RPMI8226 (cell line): ENCODE results near the gene LIX1.
A peak's percentile ranks its signal among the peaks of the same experiment; 100 is the strongest.
"Not testable (repeated sequence)": the region's sequence is repeated elsewhere in the genome, so short reads cannot be mapped to it uniquely, and the experiment has no call there.

ENCODE experiments used
- DNase-seq: peaks from one replicate; pipeline ENCODE4 v3.0.0-alpha.2; 2015

Gene LIX1

DNA sequence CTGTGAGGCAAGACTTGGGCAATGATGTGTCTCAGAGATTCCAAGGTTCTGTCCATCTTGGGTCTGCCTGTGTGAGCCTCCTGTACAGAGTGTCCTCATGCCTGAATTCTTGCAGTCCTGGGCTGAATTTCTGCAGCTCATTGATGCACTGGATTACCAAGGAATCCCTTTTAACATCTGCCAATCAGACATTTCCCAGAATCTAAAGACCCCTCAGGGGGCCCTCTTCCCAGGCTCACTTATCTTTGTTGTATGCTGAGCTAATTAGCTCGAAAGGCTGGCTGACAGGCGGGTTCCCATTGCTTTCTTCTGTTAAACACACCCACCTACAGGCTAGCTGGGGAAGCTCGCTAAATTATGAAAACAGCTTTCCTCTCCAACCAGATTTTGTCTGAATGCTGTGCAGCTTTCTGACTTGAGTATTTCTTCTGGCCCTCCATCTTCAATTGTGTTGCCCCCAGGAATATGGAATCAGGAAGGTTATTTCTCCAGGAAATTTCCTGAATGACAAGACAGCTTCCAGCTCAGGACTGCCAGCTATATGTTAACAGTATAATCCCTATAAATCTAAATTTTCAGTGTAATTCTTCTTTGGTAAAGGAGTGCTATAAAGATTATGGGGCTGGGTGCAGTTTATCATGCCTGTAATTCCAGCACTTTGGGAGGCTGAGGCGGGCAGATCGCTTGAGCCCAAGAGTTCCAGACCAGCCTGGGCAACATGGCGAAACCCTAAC lies at the start of gene LIX1:
Gene LIX1 (minus strand): TSS at position 91 of the 734 bp plus-strand sequence. CDS start 35 bp downstream, at position 56.
- peak; percentile 52 for DNase-seq

DNA sequence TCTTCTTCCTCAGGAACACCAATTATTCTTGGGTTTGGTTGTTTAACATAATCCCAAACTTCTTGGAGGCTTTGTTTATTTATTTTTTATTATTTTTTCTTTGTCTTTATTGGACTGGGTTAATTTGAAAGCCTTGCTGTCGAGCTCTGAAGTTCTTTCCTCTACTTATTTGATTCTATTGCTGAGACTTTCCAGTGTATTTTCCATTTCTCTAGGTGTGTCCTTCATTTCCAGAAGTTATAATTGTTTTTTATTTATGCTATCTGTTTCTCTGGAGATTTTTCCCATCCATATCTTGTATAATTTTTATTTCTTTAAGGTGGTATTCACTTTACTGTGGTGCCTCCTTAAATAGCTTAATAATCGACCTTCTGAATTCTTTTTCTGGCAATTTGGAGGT lies 49.5 kb upstream of the LIX1 start:
- DNase-seq = no peak

GRCh38 chr5:97189523-97189922 lies 47.1 kb upstream of the LIX1 start:
- not testable (repeated sequence) for DNase-seq

DNA sequence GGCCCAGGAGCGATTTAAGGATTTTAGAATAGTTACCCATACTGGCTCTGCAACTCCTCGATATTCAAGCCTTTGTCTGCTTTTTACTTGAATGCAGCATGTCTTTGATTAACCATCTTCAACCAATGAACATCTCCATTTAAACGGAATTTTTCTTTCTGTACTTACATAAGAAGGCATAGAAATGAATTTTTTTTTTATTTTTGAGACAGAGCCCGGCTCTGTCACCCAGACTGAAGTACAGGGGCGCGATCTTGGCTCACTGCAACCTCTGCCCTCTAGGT lies 41.5 kb upstream of the LIX1 start:
- no peak for DNase-seq

DNA sequence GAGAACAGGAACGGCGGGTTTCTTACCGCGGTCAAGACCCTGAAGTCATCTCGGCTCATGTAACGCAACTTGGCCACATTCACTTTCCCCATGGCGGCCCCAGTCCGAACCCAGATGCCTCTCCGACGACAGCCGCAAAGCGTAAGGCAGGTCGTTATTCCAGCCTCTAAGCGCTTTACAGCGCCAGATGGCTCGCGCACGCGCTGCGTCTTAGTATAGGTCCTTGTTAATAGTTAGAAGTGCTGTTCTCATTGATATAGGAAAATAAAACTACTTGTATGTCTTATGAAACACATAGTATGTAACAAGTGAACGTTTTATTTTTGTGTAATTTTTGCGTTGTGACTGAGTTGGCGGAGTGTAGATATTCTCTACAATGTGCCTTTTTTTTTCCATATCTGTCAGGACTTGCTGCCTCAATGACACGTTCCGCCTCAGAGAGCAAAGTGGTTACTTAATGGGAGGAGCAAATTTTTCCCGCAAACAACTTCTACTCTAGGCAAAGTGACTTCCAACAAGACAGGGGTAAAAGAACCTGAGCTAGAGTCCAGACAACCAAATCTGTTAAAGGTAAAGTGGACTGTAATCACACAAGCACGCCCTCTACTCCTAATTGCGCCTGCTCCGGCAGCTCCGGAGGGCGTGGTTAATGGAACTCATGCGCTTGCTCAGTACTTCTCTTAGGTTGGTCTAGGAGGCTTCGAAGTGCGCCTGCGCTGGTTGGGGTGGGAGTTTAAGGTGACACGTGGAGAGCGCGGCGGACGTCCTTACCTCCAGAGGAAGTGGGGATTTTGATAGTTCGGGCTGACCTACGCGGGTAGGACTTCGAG lies 40.9 kb upstream of the LIX1 start, which contains the start of gene RIOK2:
Gene RIOK2 (minus strand): TSS at position 148 of the 830 bp plus-strand sequence. CDS start 56 bp downstream, at position 92.
- peak; percentile 99 for DNase-seq

DNA sequence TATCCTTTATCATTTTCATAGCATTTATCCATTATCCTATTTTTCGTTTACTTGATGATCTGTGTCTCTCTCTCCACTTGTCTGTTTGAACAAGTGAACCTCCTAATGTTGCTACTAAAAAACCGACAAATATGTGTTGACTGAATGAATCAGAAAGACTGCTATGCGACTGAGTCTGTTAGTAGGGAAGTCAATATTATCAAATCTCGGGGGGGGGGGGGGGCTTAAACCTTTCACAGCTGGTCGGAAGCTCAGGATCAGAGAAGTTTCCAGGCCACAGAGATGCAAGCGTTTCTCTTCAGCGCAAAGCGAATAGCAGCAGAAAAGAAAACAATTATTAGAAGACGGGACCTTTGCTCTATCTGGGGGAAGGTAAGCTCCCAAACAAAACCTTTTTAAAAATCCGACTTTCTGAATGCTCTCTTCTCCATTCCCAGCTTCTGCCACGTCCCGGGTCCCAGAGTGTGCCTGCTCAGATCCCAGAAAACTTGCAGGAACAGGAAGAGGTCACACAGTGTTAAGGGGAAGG lies 40.2 kb upstream of the LIX1 start:
- DNase-seq = no peak

DNA sequence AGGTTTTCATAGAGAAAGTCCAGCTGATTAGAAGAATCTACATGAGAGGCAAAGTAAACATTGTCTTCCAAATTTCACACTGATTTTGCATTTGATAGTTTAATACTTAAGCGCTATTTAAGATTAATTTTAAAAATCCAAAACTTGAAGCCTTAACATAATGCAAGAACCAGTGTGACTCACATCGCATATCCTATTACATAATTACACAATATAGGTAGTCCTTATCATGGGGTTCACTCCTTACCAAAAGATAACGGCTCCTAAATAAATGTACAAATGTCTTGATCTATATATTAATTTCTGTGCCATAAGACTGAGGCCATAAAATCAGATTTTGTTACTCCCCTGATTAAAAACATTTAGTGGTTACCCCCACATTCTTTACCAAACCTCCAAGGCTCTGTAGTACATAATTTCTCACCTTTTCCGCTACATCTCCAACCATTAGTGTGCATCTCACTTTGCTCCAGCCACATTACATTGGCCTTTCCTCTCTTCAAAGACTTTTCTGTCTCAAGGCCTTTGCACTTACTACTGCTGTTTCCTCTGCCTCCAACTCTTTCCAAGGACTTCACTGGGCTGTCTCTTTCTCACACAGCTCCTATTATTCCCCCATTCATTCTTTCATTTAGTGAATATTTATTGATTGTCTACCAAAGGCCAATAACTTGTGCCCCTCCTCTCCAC lies 39.6 kb upstream of the LIX1 start:
- DNase-seq = no peak

DNA sequence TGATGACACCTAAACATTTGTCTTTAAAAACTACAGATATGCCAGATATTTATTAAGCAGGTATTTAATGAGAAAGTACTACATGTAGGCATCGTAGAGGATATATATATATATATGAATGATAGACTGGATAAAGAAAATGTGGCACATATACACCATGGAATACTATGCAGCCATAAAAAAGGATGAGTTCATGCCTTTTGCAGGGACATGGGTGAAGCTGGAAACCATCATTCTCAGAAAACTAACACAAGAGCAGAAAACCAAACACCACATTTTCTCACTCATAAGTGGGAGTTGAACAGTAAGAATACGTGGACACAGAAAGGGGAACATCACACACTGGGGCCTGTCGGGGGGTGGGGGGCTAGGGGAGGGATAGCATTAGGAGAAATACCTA lies 37.0 kb upstream of the LIX1 start:
- DNase-seq = not testable (repeated sequence)

DNA sequence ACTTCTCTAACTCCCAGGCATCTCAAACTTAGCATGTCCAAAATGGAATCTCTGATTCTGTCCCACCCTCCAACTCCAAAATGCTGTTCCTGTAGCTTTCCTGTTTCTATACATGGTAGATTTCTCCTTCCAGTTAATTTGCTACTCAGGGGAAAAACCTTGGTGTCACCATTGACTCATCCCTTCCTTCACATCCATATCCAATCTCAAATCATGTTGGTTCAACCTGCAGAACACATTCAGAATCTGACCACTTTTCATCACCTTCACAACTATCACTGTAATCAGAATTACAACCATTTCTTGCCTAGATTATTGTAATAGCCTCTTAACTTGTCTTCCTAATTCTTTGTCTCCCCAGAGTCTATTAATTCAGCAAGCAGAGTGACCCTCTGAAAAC lies 29.8 kb upstream of the LIX1 start:
- DNase-seq = no peak

- DNase-seq = no peak
Measured at GRCh38 chr5:97171703-97172102, 29.3 kb upstream of the LIX1 start.

DNA sequence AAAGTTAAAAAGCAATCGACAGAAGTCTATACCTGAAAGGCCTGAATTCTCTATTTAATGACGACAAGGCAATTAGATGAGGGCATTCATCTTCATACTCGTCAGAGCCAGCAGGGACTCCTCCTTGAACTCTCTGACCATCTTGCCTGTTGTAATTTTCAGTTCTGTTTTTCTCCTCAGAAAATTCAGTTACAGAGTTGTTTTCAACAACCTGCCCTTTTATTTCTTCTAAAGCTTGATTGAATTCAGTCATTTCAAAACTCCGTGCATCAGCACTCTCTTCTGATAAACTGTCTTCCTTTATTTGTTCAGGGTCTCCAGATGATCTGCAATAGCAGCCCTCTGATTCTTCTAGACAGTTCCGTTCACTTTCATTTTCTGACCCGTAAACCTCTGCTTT lies 25.0 kb upstream of the LIX1 start:
- DNase-seq = peak; percentile 31

GRCh38 chr5:97165726-97166125 lies 23.3 kb upstream of the LIX1 start:
- no peak for DNase-seq

- DNase-seq = no peak
Measured at GRCh38 chr5:97164846-97165245, 22.4 kb upstream of the LIX1 start.

GRCh38 chr5:97163790-97164285 lies 21.4 kb upstream of the LIX1 start:
- no peak for DNase-seq

GRCh38 chr5:97163360-97163764 lies 21.0 kb upstream of the LIX1 start:
- peak; percentile 22 for DNase-seq

- DNase-seq = peak; percentile 66
Measured at GRCh38 chr5:97162045-97162444, 19.6 kb upstream of the LIX1 start.

DNA sequence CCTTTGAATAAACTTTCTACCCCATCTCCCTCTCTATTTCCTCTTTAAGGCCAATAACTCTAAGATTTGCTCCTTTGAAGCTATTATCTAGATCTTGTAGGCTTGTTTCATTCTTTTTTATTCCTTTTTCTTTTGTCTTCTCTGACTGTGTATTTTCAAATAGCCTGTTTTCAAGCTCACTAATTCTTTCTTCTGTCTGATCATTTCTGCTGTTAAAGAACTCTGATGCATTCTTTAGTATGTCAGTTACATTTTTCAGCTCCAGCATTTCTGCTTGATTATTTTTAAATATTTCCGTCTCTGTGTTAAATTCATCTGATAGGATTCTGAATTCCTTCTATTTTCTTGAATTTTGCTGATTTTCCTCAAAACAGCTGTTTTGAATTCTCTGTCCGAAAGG lies 15.3 kb upstream of the LIX1 start:
- no peak for DNase-seq

DNA sequence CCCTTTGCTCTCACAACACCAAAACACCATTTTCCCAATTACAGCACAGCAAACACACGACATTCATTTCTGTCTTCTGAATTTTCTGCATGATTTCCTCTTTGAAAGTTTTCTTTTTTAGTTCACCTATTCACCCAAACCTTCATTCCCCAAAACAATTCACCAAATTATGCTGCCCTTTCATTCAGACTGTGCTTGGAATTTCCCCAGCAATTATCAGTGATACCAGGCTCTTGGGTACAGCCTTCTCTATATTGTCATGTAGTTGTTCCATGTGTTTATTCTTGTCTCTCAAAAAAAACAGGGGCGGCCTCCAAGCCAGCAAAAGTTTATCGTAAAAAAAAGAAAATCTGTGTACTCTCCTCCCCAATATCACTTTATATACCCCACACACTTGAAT lies 9.0 kb upstream of the LIX1 start:
- no peak for DNase-seq

GRCh38 chr5:97150401-97150800 lies 8.0 kb upstream of the LIX1 start:
- no peak for DNase-seq

DNA sequence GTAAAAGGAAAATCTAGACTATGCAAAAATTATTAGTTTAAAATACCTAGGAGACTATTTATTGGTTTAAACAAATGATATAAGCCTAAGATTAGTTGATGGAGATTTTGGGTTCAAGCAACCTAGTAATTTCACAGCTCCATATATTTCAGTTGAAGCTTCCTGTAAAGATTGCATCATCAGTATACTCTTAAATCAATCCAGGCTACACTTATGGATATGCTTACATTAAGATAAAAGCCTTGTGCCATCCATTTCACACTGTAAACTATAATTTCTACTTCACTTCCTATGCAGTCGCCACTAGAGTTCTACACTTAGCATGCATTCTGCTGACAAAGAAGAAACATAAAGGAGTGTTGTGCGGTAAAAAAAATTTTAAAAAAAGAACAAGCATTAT lies 7.3 kb upstream of the LIX1 start:
- DNase-seq = no peak

DNA sequence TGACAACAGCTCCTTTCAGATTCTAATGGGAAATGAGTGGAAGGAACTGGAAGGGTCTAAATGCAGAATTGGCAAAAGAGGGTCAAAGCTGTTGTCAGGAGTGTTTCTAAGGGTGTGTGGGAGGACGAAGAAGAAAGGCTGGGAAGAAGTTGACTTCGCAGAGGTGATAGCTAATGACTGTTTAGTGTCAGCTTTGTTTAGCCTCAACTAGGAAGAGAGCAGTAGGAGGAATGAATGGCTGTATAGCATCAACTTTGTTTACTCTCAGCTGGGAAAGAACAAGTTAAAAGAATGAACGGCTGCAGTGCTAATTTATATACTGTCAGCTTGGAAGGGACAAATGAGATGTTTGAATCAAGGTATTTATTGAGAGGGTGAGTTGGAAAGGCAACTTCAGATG lies 5.9 kb upstream of the LIX1 start:
- no peak for DNase-seq

- DNase-seq = no peak
Measured at GRCh38 chr5:97143704-97144103, 1.3 kb upstream of the LIX1 start.

GRCh38 chr5:97141539-97141938 lies 872 bp downstream of the LIX1 start:
- no peak for DNase-seq
